Measurements from ENCODE around the gene AGAP6.
A peak's percentile ranks its signal among the peaks of the same experiment; 100 is the strongest.
"Not testable (repeated sequence)": the region's sequence is repeated elsewhere in the genome, so short reads cannot be mapped to it uniquely, and the experiment has no call there.

The AGAP6 gene

GRCh38 chr10:49988376-49988775 is at the start of gene AGAP6:
AGAP6 (plus strand) TSS chr10:49988406; CDS start chr10:49988716, 310 bp downstream.
- not testable (repeated sequence) for DNase-seq

- DNase-seq = peak; percentile 58
Observed at GRCh38 chr10:49941447-49942338, 46.5 kb upstream of the AGAP6 start, which contains the start of the genes PARG and TIMM23B. PARG (minus strand) TSS chr10:49942027; CDS start chr10:49941725, 302 bp downstream. TIMM23B (plus strand) TSS chr10:49942053; CDS start chr10:49942195, 142 bp downstream.

- DNase-seq = not testable (repeated sequence)
Observed at GRCh38 chr10:49942339-49942705, 45.9 kb upstream of the AGAP6 start.

- not testable (repeated sequence) for DNase-seq
Observed at GRCh38 chr10:49943607-49944006, 44.6 kb upstream of the AGAP6 start.

- DNase-seq = not testable (repeated sequence)
Observed at GRCh38 chr10:49948142-49948541, 40.1 kb upstream of the AGAP6 start.

- not testable (repeated sequence) for DNase-seq
Observed at GRCh38 chr10:49948737-49949136, 39.5 kb upstream of the AGAP6 start.

- not testable (repeated sequence) for DNase-seq
Observed at GRCh38 chr10:49952006-49952405, 36.2 kb upstream of the AGAP6 start.

- not testable (repeated sequence) for DNase-seq
Observed at GRCh38 chr10:49953122-49953521, 35.1 kb upstream of the AGAP6 start.

- not testable (repeated sequence) for DNase-seq
Observed at GRCh38 chr10:49970331-49970857, 17.8 kb upstream of the AGAP6 start.

- DNase-seq = not testable (repeated sequence)
Observed at GRCh38 chr10:49971466-49971865, 16.7 kb upstream of the AGAP6 start.

- DNase-seq = not testable (repeated sequence)
Observed at GRCh38 chr10:49972094-49972493, 16.1 kb upstream of the AGAP6 start.

GRCh38 chr10:49977756-49978155 is 10.4 kb upstream of the AGAP6 start:
- DNase-seq = not testable (repeated sequence)

- DNase-seq = not testable (repeated sequence)
Observed at GRCh38 chr10:49987207-49987606, 999 bp upstream of the AGAP6 start.

- not testable (repeated sequence) for DNase-seq
Observed at GRCh38 chr10:49995321-49995720, 7.1 kb downstream of the AGAP6 start.

GRCh38 chr10:50014024-50014423 is 25.8 kb downstream of the AGAP6 start:
- not testable (repeated sequence) for DNase-seq

- not testable (repeated sequence) for DNase-seq
Observed at GRCh38 chr10:50015596-50016220, 27.5 kb downstream of the AGAP6 start.

GRCh38 chr10:50016926-50017325 is 28.7 kb downstream of the AGAP6 start:
- not testable (repeated sequence) for DNase-seq

GRCh38 chr10:50017646-50018045 is 29.4 kb downstream of the AGAP6 start:
- not testable (repeated sequence) for DNase-seq

- not testable (repeated sequence) for DNase-seq
Observed at GRCh38 chr10:50019279-50019678, 31.1 kb downstream of the AGAP6 start.

GRCh38 chr10:50020451-50021024 is 32.3 kb downstream of the AGAP6 start:
- not testable (repeated sequence) for DNase-seq

GRCh38 chr10:50021646-50022045 is 33.4 kb downstream of the AGAP6 start:
- no peak for DNase-seq

- DNase-seq = not testable (repeated sequence)
Observed at GRCh38 chr10:50024716-50025383, 36.6 kb downstream of the AGAP6 start.

Data from NCI-H1092 (cell line).